HL-60 (cell line): ENCODE results near the gene C2orf69.
A peak's percentile ranks its signal among the peaks of the same experiment; 100 is the strongest.

Experiments
- CTCF ChIP-seq: IDR thresholded peaks from one replicate; pipeline ENCODE4 v1.5.1; 2011; ENCODE audit warnings: low read length, control low read depth, inconsistent platforms; ENCODE audit not compliant: insufficient read depth
- GABPA ChIP-seq: IDR thresholded peaks from 2 replicates; pipeline ENCODE4 v1.6.1; 2012; ENCODE audit warnings: low read depth
- POLR2AphosphoS5 ChIP-seq: IDR thresholded peaks from 2 replicates; pipeline ENCODE4 v1.6.1; 2012; ENCODE audit warnings: low read depth
- SPI1 ChIP-seq: IDR thresholded peaks from 2 replicates; pipeline ENCODE4 v1.6.1; 2012; ENCODE audit warnings: low read depth, mild to moderate bottlenecking, borderline replicate concordance
- TF ChIP-seq, protein P1 (sequence below): IDR thresholded peaks from 2 replicates; pipeline ENCODE4 v1.6.1; 2012; ENCODE audit warnings: low read depth; ENCODE audit not compliant: insufficient replicate concordance

GRCh38 chr2:199973703-199974102 is 62.6 kb downstream of the C2orf69 start:
- TF ChIP-seq CTCF, result peak; percentile 6
- TF ChIP-seq, protein P1, sequence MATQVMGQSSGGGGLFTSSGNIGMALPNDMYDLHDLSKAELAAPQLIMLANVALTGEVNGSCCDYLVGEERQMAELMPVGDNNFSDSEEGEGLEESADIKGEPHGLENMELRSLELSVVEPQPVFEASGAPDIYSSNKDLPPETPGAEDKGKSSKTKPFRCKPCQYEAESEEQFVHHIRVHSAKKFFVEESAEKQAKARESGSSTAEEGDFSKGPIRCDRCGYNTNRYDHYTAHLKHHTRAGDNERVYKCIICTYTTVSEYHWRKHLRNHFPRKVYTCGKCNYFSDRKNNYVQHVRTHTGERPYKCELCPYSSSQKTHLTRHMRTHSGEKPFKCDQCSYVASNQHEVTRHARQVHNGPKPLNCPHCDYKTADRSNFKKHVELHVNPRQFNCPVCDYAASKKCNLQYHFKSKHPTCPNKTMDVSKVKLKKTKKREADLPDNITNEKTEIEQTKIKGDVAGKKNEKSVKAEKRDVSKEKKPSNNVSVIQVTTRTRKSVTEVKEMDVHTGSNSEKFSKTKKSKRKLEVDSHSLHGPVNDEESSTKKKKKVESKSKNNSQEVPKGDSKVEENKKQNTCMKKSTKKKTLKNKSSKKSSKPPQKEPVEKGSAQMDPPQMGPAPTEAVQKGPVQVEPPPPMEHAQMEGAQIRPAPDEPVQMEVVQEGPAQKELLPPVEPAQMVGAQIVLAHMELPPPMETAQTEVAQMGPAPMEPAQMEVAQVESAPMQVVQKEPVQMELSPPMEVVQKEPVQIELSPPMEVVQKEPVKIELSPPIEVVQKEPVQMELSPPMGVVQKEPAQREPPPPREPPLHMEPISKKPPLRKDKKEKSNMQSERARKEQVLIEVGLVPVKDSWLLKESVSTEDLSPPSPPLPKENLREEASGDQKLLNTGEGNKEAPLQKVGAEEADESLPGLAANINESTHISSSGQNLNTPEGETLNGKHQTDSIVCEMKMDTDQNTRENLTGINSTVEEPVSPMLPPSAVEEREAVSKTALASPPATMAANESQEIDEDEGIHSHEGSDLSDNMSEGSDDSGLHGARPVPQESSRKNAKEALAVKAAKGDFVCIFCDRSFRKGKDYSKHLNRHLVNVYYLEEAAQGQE, result no peak
- no peak for TF ChIP-seq POLR2AphosphoS5
- no peak for TF ChIP-seq GABPA
- TF ChIP-seq SPI1, result no peak
